ENCODE measurements around the gene KCNG3.

Gene KCNG3

DNA sequence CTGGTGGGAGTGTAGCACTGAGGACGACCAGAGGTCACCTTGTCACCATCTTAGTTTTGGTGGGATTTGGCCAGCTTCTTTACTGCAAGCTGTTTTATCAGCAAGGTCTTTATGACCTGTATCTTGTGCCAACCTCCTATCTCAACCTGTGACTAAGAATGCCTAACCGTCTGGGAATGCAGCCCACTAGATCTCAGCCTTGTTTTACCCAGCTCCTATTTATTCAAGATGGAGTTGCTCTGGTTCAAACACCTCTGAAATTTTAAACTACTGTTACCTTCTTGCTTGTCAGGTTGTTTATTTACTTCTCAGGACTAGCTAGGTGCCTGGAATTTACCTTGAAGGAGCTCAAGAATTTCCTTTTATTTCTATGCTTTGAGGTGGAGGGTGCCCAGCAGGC is 9.5 kb upstream of the KCNG3 start:
- no peaks in the 10 kb centered on the region for H3K36me3 ChIP-seq (ENCODE audit: low read length)
- H3K9me2 ChIP-seq (replicated peaks; ENCODE audit: insufficient read depth, low read length) = no peaks in the 10 kb centered on the region
- no peak overlapping the region for H3K9ac ChIP-seq (ENCODE audit: low read length)
- H4K20me1 ChIP-seq (ENCODE audit: low read depth, low read length) = no peaks in the 10 kb centered on the region
- no peak overlapping the region for H3K27ac ChIP-seq (ENCODE audit: low read depth, low read length)
- no peak overlapping the region for H2AFZ ChIP-seq (ENCODE audit: low read depth, low read length, severe bottlenecking)
- no peak overlapping the region for H3K4me2 ChIP-seq (ENCODE audit: low read depth, low read length, poor library complexity, severe bottlenecking)
- no peaks in the 10 kb centered on the region for H3F3A ChIP-seq (ENCODE audit: insufficient read depth)
- H3K9me3 ChIP-seq (ENCODE audit: insufficient read depth, low read length) = no peaks in the 10 kb centered on the region
- no peaks in the 10 kb centered on the region for H3K79me2 ChIP-seq (ENCODE audit: insufficient read depth, low read length)
- H3K4me3 ChIP-seq (ENCODE audit: insufficient read depth, low read length, poor library complexity, severe bottlenecking) = no peak overlapping the region
- H3K27me3 ChIP-seq (ENCODE audit: low read length) = no peaks in the 10 kb centered on the region
- TF ChIP-seq, protein P1, sequence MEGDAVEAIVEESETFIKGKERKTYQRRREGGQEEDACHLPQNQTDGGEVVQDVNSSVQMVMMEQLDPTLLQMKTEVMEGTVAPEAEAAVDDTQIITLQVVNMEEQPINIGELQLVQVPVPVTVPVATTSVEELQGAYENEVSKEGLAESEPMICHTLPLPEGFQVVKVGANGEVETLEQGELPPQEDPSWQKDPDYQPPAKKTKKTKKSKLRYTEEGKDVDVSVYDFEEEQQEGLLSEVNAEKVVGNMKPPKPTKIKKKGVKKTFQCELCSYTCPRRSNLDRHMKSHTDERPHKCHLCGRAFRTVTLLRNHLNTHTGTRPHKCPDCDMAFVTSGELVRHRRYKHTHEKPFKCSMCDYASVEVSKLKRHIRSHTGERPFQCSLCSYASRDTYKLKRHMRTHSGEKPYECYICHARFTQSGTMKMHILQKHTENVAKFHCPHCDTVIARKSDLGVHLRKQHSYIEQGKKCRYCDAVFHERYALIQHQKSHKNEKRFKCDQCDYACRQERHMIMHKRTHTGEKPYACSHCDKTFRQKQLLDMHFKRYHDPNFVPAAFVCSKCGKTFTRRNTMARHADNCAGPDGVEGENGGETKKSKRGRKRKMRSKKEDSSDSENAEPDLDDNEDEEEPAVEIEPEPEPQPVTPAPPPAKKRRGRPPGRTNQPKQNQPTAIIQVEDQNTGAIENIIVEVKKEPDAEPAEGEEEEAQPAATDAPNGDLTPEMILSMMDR (IDR thresholded peaks at IDR 0.05; ENCODE audit: insufficient read depth, low read length, poor library complexity, severe bottlenecking) = no peak
- no peak for TF ChIP-seq EZH2phosphoT487 (conservative IDR thresholded peaks at IDR 0.05; ENCODE audit: low read length)

DNA sequence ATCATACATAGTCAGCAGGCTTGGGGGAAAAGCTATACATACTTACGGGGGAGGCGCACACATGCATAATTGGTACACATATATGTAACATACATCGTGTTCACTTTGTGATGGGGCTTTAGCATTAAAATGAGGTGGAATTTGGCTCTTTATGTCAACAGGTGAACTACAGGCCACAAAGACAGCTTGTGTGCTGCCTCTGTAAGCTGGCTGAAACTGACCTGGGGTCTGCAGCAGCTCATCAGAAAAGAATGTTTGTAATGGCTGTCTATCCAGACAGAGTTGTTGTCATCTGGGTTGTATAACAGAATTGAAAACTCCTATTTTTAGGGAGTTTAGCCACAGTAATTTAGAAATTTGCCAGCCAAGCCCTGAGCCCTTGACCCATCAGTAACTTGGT is 4.7 kb upstream of the KCNG3 start:
- no peak overlapping the region for H3K27ac ChIP-seq (ENCODE audit: low read depth, low read length)
- H3K4me3 ChIP-seq (ENCODE audit: insufficient read depth, low read length, poor library complexity, severe bottlenecking) = no peak overlapping the region
- TF ChIP-seq EZH2phosphoT487 (conservative IDR thresholded peaks at IDR 0.05; ENCODE audit: low read length) = no peak
- TF ChIP-seq, protein P1 (IDR thresholded peaks at IDR 0.05; ENCODE audit: insufficient read depth, low read length, poor library complexity, severe bottlenecking) = no peak
- no peaks in the 10 kb centered on the region for H3K36me3 ChIP-seq (ENCODE audit: low read length)
- H4K20me1 ChIP-seq (ENCODE audit: low read depth, low read length) = no peaks in the 10 kb centered on the region
- no peaks in the 10 kb centered on the region for H3K9me3 ChIP-seq (ENCODE audit: insufficient read depth, low read length)
- H3F3A ChIP-seq (ENCODE audit: insufficient read depth) = no peaks in the 10 kb centered on the region
- no peak overlapping the region for H3K9ac ChIP-seq (ENCODE audit: low read length)
- no peaks in the 10 kb centered on the region for H3K27me3 ChIP-seq (ENCODE audit: low read length)
- H3K79me2 ChIP-seq (ENCODE audit: insufficient read depth, low read length) = no peaks in the 10 kb centered on the region
- no peak overlapping the region for H3K4me2 ChIP-seq (ENCODE audit: low read depth, low read length, poor library complexity, severe bottlenecking)
- H2AFZ ChIP-seq (ENCODE audit: low read depth, low read length, severe bottlenecking) = no peak overlapping the region
- no peaks in the 10 kb centered on the region for H3K9me2 ChIP-seq (replicated peaks; ENCODE audit: insufficient read depth, low read length)

DNA sequence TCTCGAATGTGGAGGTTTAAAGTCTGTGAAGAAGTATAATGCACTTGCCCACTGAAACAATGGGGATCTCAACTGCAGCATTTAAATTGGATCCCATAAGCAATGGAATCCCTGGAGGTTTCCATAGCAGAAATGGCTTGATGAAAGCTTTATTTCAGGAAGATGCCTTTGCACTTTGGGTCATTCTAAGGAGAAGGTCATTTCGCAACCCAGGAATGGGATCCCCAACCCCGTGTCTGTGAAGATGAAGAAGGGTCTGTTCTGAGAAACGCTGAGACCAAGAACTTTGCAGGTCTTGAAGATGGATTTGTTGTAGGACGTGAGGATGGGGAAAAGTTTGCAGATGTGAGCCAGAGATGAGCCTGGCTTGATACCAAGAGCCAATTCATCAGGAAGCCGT is 1.8 kb upstream of the KCNG3 start:
- peaks cover 12% of the 10 kb centered on the region; the same call in 1 of the 2 replicates for H3F3A ChIP-seq (ENCODE audit: insufficient read depth)
- H3K9me2 ChIP-seq (replicated peaks; ENCODE audit: insufficient read depth, low read length) = no peaks in the 10 kb centered on the region
- no peak overlapping the region for H3K27ac ChIP-seq (ENCODE audit: low read depth, low read length)
- peak overlapping the region; percentile 89 for H2AFZ ChIP-seq (ENCODE audit: low read depth, low read length, severe bottlenecking)
- no peaks in the 10 kb centered on the region for H3K79me2 ChIP-seq (ENCODE audit: insufficient read depth, low read length)
- peak overlapping the region; percentile 58 for H3K4me3 ChIP-seq (ENCODE audit: insufficient read depth, low read length, poor library complexity, severe bottlenecking)
- H3K36me3 ChIP-seq (ENCODE audit: low read length) = no peaks in the 10 kb centered on the region
- no peaks in the 10 kb centered on the region for H3K27me3 ChIP-seq (ENCODE audit: low read length)
- H4K20me1 ChIP-seq (ENCODE audit: low read depth, low read length) = no peaks in the 10 kb centered on the region
- peak overlapping the region; percentile 63 for H3K9ac ChIP-seq (ENCODE audit: low read length)
- H3K9me3 ChIP-seq (ENCODE audit: insufficient read depth, low read length) = no peaks in the 10 kb centered on the region
- TF ChIP-seq, protein P1 (IDR thresholded peaks at IDR 0.05; ENCODE audit: insufficient read depth, low read length, poor library complexity, severe bottlenecking) = no peak
- no peak for TF ChIP-seq EZH2phosphoT487 (conservative IDR thresholded peaks at IDR 0.05; ENCODE audit: low read length)
- peak overlapping the region; percentile 73 for H3K4me2 ChIP-seq (ENCODE audit: low read depth, low read length, poor library complexity, severe bottlenecking)
